ENCODE results near the gene KRTAP25-1.

The KRTAP25-1 gene

GRCh38 chr21:30248844-30249243 lies 40.5 kb downstream of the KRTAP25-1 start:
- no peak for FAIRE-seq

GRCh38 chr21:30245061-30245460 lies 44.3 kb downstream of the KRTAP25-1 start:
- no peak for FAIRE-seq

GRCh38 chr21:30243691-30244090 lies 45.6 kb downstream of the KRTAP25-1 start:
- FAIRE-seq = no peak

DNA sequence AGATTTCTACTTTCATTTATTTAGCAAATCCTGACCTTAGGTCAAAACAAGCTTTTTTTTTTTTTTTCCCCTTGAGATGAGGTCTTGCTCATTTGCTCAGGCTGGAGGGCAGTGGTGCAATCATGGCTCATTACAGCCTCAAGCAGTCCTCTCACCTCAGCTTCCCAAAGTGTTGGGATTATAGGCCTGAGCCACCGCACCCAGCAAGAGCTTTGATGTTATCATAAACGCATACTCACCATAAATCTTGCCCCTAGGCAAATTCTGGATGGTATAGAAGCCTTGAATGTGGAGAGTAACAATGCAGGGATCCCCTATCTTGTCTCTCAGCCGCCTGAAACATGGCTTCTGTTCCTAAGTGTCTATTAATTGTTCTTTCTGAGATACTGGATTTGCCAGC lies 48.7 kb downstream of the KRTAP25-1 start:
- no peak for FAIRE-seq
